GM21381 (cell line): ENCODE results near the gene CDS2.

Experiments
- ATAC-seq: cut with Tn5 transposase; IDR thresholded peaks from one replicate; pipeline ENCODE4 v1.9.1; 2021; ENCODE audit warnings: mild to moderate bottlenecking, moderate library complexity; ENCODE audit not compliant: unreplicated experiment

CDS2 gene

GRCh38 chr20:5150226-5151076, 23.6 kb downstream of the CDS2 start:
- no peak for ATAC-seq

DNA sequence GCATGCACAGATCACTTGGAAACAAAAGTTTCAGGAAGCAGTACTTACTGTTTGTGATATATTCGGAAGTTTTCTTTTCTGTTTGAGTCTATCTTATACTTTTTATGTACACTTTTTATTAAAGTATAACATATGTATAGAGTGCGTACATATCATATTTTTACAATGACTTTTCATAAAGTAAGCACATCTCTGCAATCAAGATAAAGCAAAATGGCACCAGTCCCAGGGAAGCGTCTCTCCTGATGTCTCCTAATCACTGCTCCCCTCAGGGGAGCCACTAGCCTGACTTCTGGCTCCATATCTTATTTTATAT, 26.3 kb downstream of the CDS2 start:
- no peak for ATAC-seq

GRCh38 chr20:5153612-5154542, 27.1 kb downstream of the CDS2 start:
- no peak for ATAC-seq

DNA sequence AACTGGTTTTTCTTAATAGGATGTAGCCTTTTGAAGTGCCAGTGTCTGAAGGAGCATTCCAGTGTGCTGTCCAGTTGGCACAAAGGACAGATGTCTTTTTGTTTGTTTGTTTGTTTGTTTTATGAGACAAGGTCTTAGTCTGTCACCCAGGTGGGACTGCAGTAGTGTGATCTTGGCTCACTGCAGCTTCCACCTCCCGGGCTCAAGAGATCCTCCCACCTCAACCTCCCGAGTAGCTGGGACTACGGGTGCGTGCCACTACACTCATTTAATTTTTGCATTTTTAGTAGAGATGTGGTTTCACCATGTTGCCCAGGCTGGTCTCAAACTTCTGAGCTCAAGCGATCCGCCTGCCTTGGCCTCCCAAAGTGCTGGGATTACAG, 27.7 kb downstream of the CDS2 start:
- ATAC-seq, result no peak

GRCh38 chr20:5155404-5155803, 28.6 kb downstream of the CDS2 start:
- ATAC-seq, result no peak

DNA sequence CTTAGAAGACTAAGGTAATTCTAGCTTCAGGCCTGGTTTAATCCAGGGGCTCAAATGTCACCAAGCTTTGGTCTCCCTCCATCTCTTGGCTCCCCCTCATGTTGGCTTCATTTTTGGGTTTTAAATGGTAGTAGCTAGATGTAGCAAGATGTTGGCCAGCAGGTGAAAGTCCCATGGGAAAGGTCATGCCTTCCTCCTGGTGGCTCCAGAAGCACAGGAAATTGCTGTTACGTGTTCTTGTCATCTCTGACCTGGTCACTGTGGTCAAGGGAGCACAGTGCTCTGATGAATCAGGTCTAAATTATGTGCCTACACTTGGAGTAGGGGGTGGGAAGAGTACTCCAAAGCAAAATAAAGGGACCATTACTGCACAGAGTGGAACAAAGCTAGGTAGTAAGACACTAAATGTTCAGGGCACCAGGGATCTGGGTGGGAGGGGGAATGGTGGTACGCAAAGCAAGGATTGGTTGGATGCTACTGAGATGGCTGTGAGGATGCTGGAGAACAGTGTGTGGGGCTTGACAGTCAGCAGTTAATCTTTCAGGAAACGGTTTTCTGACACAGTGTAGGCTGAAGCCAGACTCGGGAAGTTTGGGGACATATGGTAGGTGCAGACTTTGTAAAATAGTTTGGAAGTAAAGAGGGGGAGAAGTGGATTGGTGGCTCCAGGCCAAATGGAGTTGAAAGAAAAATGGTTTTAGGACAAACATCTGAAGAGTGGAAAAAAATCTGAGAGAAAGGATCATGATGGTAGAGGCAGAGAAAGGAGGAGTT, 30.1 kb downstream of the CDS2 start:
- ATAC-seq, result no peak

- no peak for ATAC-seq
Measured at GRCh38 chr20:5159928-5160327, 33.1 kb downstream of the CDS2 start.

GRCh38 chr20:5160882-5161281, 34.1 kb downstream of the CDS2 start:
- no peak for ATAC-seq

- no peak for ATAC-seq
Measured at GRCh38 chr20:5161536-5162164, 34.8 kb downstream of the CDS2 start.

GRCh38 chr20:5164645-5165625, 38.1 kb downstream of the CDS2 start:
- ATAC-seq, result no peak

DNA sequence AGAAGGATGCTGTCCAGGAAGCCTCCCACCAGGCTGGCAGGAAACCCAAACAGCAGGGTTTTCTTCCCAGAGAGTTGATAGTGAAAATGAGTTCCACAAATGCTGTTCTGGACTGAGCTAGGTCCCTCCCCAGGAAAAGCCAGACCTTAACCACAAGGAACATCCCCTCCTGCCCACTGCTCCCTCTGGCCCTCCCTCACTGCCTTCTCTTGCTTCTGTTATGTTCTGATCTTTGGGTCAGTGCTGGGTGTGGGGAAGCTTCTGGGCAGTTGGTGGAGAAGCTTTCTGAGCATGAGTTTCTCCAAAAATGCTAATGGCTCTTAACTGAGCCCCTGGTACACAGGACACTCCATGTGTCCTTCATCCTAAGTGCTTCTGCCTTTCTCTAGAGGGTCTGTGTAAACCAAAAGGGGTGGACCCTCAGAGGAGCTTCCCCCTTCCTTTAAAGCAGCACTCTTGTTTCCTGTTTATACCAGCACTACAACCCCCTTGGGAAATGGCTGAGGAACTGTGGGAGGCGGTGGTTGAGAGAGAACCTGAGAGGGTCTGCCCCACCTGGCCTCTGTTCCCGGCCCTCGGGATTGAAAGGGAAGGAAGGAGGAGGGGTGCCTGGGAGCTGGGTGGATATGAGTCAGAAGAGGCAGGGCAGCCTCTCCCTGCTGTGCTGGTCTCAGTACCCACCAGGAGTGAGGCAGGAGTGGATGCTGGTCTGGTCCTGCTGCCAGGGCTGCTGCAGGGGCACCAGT, 42.0 kb downstream of the CDS2 start:
- no peak for ATAC-seq

DNA sequence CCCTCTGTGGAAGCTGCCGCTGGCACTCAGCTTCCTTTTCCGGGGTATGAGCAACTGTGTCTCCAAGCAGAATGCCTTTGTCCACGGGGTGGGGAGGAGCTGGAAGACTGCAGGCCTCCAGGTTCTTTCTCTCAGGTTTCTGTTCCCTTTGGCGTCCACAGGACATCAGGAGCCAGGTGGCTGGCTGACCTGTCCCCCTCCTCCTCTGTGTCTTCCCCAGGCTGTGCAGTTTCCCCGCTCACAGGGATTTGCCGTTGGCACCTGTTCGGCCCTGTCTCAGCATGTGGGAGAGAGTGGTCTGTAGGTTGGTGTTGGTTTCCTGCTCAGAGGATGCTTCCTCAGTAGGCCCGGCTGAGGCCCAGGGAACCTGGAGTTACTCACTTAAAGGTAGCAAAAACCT, 43.5 kb downstream of the CDS2 start:
- no peak for ATAC-seq

GRCh38 chr20:5171064-5171789, 44.4 kb downstream of the CDS2 start:
- no peak for ATAC-seq

DNA sequence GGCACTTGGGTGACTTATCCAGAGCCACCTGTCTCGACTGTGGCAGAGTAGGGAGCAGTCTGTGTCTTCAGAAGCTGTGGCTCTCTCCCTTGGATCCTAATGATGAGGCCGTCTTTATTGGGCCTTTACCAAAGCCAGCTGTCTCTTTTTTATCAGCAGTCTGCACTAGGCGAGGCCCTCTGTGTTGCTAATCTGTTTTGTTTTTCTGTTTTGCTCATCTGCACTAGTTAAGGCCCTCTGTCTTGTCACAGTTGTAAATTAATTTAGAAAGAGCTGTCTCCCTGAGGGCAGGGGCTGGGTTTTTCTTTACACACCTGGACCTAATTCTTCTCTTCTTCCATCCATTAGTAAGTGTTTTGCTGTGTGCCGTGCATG, 45.0 kb downstream of the CDS2 start:
- ATAC-seq, result no peak

GRCh38 chr20:5172167-5172601, 45.4 kb downstream of the CDS2 start:
- ATAC-seq, result no peak

DNA sequence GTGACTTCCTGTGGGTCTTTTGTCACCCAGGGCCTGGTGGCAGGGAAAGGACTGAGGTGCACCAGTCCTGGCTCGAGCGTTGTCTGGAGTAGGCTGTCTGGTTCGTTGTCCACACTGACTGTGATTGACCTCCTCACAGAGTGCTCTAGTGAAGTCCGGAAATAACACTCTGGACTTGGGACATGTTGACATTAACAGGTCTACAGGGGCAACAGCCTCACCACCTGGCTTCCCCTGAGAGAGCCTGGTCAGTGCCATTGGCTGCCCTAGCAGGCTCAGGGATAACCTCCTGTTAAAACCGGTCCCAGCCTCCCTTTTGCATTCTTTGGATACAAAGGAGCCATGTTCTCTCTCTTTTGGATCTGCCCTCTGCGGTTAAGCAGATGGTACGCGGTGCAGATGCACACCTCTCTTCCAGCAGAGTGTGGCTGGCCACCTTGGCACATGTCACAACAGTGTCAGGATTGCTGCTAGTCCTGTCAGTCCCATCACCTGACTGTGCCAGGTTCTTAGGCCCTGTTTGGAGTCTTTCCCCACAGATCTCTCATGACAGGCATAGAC, 46.2 kb downstream of the CDS2 start:
- ATAC-seq, result no peak

DNA sequence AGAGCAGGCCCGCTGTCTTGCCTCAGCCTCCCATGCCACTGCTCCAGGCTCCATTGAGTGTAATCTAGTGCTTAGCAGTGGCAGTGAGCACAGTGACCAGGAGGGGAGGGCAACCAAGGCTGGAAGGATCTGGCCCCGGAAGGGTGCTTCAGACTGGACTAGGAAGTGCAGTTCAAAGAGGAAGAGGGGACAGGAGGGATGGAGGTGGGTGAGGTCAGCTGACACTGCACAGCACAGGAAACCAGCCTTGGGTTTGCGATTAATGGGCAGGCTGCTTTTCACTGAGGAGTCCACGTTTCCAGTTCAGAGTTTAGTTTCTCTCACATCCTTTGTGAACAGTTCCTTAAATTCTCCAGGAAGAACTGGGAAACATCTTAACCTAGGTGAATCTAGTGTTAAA, 46.9 kb downstream of the CDS2 start:
- ATAC-seq, result no peak

GRCh38 chr20:5177071-5177470, 50.3 kb downstream of the CDS2 start:
- ATAC-seq, result no peak
